ENCODE results near the gene DIS3L2. TPM values are rescaled to one million over a fixed set of nuclear protein-coding genes. Genes with fewer than 3 reads are reported as not detected.

Gene DIS3L2
- total RNA-seq, 2 donors from 2014 or later: 38.8 to 76.0 TPM

DNA sequence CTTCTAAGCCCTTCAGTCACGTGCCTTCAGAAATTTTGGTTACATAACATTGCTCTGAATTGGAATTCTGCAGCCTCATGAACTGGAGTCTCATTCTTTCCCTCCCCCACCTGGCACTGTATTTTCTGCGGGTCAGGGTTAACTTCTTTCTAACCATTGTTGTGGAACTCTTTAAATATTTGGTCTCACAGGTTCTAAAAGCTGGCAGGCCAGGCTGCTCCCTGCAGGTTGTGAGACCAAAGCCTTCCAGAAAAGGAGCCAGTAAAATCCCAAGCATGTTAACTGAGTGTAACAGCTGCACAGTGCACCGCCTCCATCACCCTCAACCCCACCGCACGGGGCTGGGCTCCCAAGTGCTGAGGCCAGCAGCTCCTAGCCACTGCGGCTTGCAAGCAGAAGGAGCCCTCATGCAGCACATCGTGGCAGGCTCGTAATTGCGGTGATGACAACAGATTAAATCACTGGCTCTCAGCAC lies 243.0 kb downstream of the DIS3L2 start:
- no peaks in the 10 kb centered on the region for H3K9me3 Mint-ChIP-seq
- no peak for ATAC-seq
- no peak for DNase-seq (ENCODE audit: low spot score)
- H3K36me3 Mint-ChIP-seq: peaks cover 7% of the 10 kb centered on the region
- no peak overlapping the region for H3K4me3 Mint-ChIP-seq
- peaks cover 4 to 7% of the 10 kb centered on the region in 2 donors for H3K4me1 Mint-ChIP-seq (ENCODE audit: low read depth in 2 of 2)
- no peak overlapping the region for H3K27ac Mint-ChIP-seq
- H3K27me3 Mint-ChIP-seq: no peaks in the 10 kb centered on the region

DNA sequence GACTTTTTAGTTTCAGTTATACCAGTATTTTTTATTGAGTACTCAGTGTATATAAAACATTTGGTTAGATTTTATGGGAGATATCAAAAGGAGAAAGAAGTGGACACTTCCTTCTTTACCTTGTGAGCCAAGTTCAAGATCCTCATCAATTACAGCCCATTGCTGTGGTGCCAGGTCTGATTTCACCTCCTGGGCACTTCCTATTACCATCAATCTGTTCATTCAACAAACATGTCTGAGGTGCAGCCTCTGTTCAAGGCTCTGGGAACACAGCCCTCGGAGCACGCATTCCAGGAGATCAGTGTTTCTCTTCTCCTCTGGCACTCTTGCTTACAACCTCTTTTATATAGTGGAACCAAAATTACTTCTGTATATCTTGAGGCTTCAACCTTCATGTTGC lies 245.7 kb downstream of the DIS3L2 start:
- ATAC-seq: no peak
- H3K36me3 Mint-ChIP-seq: peaks cover 4% of the 10 kb centered on the region
- H3K9me3 Mint-ChIP-seq: no peaks in the 10 kb centered on the region
- H3K27ac Mint-ChIP-seq: no peak overlapping the region
- no peak for DNase-seq (ENCODE audit: low spot score)
- H3K27me3 Mint-ChIP-seq: no peaks in the 10 kb centered on the region
- no peak overlapping the region for H3K4me3 Mint-ChIP-seq
- peaks cover 16 to 18% of the 10 kb centered on the region in 2 donors for H3K4me1 Mint-ChIP-seq (ENCODE audit: low read depth in 2 of 2)

DNA sequence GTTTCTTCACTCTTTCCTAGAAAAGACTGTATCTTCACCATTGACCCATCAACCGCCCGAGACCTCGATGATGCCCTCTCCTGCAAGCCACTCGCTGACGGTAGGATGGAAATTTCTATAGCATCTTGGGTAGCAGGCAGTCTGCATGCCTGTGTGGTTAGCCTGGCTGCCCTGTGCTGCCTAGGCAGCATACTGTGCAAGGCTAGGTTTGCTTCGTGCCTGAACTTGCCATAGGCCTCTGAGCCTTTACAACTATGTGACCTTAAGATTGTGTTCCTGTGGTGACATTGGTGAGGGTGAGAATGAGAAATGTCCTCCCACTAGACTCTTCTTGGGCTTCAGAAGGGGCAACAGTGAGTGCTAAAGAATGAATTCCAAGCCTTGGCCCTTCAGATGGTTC lies 248.8 kb downstream of the DIS3L2 start:
- Mint-ChIP-seq H3K4me3 (no peak overlapping the region), H3K4me1 (ENCODE audit: low read depth in 2 of 2) (peaks cover 20 to 27% of the 10 kb centered on the region in 2 donors), H3K36me3 (peaks cover 4% of the 10 kb centered on the region), H3K27me3 (no peaks in the 10 kb centered on the region), H3K27ac (no peak overlapping the region), H3K9me3 (no peaks in the 10 kb centered on the region)
- no peak for DNase-seq (ENCODE audit: low spot score)
- no peak for ATAC-seq

DNA sequence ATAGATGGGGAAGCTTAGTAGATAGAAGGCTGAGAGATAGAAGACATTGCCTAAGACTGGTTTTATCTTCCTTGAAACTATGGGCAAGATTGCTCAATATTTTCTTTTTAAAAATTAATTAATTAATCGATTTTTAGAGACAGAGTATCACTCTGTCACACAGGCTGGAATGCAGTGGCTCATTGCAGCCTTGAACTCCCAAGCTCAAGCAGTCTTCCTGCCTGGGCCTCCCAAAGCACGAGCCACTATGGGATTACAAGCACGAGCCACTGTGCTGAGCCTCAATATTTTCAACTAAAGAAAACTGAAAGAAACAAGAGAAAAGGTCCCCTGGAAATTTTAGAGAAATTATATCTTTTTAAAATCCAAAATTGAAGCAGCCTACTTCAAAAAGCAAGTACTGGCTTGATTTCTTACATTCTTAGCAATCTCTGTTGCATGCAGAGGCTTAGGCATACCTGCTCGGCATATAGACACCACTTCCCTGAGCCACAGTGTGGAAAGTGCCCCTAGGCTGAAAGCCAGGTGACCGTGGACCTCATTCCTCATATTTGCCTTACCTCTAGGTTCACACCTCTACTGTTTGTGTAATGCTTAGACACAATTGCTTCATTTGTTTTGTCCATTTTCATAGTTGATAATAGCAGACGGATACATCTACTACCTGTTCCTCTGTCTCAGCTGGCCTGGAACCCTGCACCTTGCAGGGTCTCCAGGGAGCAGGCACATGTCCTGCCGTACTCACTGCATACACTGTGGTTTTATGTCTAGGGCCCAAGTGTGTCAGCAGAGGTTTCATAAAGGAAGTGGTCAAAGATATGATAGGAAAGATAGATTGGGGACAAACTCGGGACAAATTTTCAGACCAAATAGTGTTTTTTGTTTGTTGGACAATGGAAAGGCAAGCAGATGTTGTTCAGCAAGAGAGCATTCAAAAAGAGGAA lies 250.5 kb downstream of the DIS3L2 start:
- H3K27me3 Mint-ChIP-seq: no peaks in the 10 kb centered on the region
- peaks cover 25 to 27% of the 10 kb centered on the region in 2 donors for H3K4me1 Mint-ChIP-seq (ENCODE audit: low read depth in 2 of 2)
- H3K4me3 Mint-ChIP-seq: no peak overlapping the region
- ATAC-seq (peak in 1 of 2 donors; percentile 62), DNase-seq (ENCODE audit: low spot score) (no peak)
- H3K9me3 Mint-ChIP-seq: no peaks in the 10 kb centered on the region
- peaks cover 4% of the 10 kb centered on the region for H3K36me3 Mint-ChIP-seq
- H3K27ac Mint-ChIP-seq: no peak overlapping the region

DNA sequence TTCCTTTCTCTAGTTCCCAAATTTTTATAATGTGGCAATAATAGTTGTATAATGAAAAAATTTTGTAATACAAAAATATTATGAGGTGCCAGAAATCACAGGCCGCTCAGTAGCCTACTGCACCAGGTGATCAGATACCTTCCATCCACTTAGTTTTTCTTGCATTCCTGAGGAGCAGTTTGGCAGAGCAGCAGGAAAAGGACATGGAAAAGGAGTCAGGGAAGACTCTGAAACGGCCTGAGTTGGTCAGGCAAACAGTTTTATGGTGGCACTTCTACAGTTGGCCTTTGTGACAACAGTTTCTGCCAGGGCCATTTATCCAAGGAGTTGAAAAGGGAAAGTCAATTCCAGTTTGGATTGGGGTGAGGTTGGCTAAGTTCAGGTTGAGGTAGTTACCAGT lies 251.7 kb downstream of the DIS3L2 start:
- no peaks in the 10 kb centered on the region for H3K27me3 Mint-ChIP-seq
- DNase-seq (ENCODE audit: low spot score) (no peak), ATAC-seq (no peak)
- no peaks in the 10 kb centered on the region for H3K9me3 Mint-ChIP-seq
- no peak overlapping the region for H3K27ac Mint-ChIP-seq
- no peak overlapping the region for H3K4me3 Mint-ChIP-seq
- H3K36me3 Mint-ChIP-seq: peaks cover 4% of the 10 kb centered on the region
- peaks cover 25 to 27% of the 10 kb centered on the region in 2 donors for H3K4me1 Mint-ChIP-seq (ENCODE audit: low read depth in 2 of 2)

DNA sequence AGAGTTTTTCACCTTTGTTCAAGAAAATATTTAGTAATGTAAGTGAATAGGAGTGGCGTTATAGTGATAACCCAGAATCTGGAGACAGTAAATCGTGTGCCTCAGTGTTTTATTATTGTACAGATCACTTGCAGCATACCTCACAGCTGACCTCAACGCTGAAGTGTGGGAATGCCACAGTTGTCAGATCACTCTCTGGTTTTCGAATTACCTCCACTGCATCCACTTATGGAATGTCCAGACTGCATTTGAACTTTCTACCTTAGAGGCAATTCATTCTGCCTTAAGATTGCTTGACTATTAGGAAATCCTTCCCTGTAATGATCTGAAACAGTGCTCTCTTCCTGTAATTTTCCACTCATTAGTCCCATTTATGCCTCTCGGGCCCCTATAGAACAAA lies 252.5 kb downstream of the DIS3L2 start:
- Mint-ChIP-seq H3K9me3 (no peaks in the 10 kb centered on the region), H3K27me3 (no peaks in the 10 kb centered on the region), H3K27ac (no peak overlapping the region), H3K4me3 (no peak overlapping the region), H3K36me3 (peaks cover 4% of the 10 kb centered on the region), H3K4me1 (ENCODE audit: low read depth in 2 of 2) (peaks cover 29 to 31% of the 10 kb centered on the region in 2 donors)
- DNase-seq (ENCODE audit: low spot score) (no peak), ATAC-seq (no peak)

DNA sequence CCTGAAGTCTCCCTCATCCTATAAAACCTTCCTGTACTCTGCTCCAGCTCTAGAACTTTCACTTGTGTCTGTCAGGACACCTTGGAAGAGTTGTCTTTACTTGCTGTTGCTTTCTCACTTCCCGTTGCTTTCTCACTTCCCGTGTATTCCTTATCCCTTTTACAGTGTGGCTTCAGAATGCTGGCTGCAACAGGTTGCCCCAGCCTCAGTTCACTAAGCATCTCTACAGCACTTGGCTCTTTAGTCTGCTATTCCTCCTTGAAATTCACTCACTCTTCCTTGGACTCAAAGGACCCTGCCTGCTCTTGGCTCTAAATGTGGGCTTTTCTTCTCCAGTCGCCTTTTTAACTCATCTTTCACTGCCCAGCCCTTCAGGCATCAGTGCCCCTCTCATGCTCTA lies 254.5 kb downstream of the DIS3L2 start:
- ATAC-seq (no peak), DNase-seq (ENCODE audit: low spot score) (no peak)
- Mint-ChIP-seq H3K36me3 (no peaks in the 10 kb centered on the region), H3K4me1 (ENCODE audit: low read depth in 2 of 2) (peaks cover 26 to 35% of the 10 kb centered on the region in 2 donors), H3K27ac (no peak overlapping the region), H3K4me3 (no peak overlapping the region), H3K9me3 (no peaks in the 10 kb centered on the region), H3K27me3 (no peaks in the 10 kb centered on the region)

DNA sequence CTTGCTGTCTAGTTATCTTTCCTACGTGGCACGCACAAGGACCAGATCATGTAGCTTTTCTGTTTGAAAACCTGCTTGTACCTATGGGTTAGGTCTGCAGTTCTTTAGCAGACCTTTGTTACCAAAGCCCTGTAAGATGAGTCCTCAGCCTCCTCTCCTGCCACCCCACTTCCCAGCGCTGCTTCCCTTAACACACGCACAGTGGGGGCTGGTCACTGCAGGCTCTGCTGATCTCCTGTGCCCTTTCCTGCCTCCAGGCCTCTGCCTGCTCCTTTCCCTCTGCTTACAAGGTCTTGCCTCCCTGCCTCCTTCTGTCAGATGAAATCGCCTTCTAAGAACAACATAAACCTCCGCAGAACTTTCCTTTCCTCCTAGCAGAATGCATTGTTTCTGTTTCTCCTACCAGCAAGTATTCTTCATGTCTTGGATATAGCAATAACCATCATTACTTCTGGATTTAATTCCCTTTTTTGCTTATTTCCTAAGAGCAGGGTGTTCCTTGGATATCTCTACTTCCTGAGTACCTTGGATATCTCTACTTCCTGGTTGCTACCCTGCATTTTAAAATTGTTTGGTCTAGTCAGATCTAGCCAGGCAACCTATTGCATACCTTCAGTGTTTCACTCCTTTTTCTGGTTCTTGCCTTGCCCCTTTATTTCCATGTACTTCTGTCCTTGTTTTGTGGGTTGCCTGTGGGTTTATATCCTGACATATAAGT lies 257.4 kb downstream of the DIS3L2 start:
- H3K9me3 Mint-ChIP-seq: no peaks in the 10 kb centered on the region

DNA sequence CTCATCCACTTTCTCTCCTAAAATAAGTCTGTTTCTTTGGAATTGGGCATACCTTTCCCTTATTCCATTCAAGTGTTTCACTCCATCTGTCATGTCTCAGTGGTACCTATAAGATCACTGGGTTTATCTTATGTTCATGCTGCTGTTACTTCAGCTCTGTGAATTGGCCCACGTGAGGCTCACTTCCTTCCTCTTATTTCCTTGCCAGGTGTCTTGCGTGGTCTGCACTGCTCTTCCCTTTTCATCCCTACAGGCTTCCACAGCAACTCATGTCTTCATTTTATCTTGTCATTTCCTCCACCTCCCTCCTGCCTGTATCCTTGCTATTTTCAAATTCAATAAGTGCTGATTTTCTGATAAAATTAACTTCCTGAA lies 258.0 kb downstream of the DIS3L2 start:
- Mint-ChIP-seq H3K36me3 (no peaks in the 10 kb centered on the region), H3K4me3 (no peak overlapping the region), H3K9me3 (no peaks in the 10 kb centered on the region), H3K4me1 (ENCODE audit: low read depth in 2 of 2) (peaks cover 12 to 18% of the 10 kb centered on the region in 2 donors), H3K27ac (no peak overlapping the region), H3K27me3 (no peaks in the 10 kb centered on the region)
- DNase-seq (ENCODE audit: low spot score): no peak
- no peak for ATAC-seq

More for the DNA sequence above, 257.4 kb downstream of the DIS3L2 start:
- Mint-ChIP-seq H3K27ac (no peak overlapping the region), H3K4me3 (no peak overlapping the region), H3K4me1 (ENCODE audit: low read depth in 2 of 2) (peaks cover 12 to 18% of the 10 kb centered on the region in 2 donors), H3K27me3 (no peaks in the 10 kb centered on the region), H3K36me3 (no peaks in the 10 kb centered on the region)
- DNase-seq (ENCODE audit: low spot score) (no peak), ATAC-seq (no peak)

DNA sequence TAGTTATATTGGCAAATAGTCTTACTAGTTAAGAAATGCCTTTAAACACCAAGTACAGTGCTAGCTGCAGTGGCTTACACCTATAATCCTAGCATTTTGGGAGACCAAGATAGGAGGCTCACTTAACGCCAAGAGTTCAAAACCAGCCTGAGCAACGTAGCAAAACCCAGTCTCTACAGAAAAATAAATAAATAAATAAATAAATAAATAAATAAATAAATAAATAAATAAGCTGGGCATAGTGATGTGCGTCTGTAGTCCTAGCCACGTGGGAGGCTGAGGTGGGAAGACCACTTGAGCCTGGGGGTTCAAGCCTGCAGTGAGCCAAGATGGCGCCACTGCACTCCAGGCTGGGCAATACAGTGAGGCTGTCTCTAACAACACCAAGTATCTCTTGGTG lies 258.4 kb downstream of the DIS3L2 start:
- ATAC-seq: no peak
- no peak for DNase-seq (ENCODE audit: low spot score)
- no peak overlapping the region for H3K27ac Mint-ChIP-seq
- H3K36me3 Mint-ChIP-seq: no peaks in the 10 kb centered on the region
- H3K27me3 Mint-ChIP-seq: no peaks in the 10 kb centered on the region
- no peaks in the 10 kb centered on the region for H3K9me3 Mint-ChIP-seq
- H3K4me1 Mint-ChIP-seq (ENCODE audit: low read depth in 2 of 2): peaks cover 12 to 18% of the 10 kb centered on the region in 2 donors
- H3K4me3 Mint-ChIP-seq: no peak overlapping the region

DNA sequence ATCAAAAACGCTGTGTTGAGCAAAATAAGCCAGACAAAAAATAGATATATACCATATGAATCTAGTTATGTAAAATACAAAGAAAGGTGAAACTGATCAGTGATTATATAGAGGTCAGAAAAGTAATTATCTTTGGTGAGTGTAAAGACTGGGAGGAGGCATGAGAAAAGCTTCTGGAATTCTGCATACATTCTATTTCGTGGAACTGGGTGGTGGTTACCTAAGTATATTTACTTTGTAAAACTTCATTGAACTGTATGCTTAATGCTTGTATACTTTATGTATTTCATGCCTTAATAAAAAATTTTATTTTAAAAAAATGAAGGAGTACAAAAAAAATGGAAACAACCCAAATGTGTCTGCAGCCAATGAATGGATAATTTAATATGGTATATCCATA lies 263.9 kb downstream of the DIS3L2 start:
- no peak for DNase-seq (ENCODE audit: low spot score)
- no peak for ATAC-seq
- H3K4me3 Mint-ChIP-seq: no peak overlapping the region
- H3K27me3 Mint-ChIP-seq: no peaks in the 10 kb centered on the region
- H3K4me1 Mint-ChIP-seq (ENCODE audit: low read depth in 2 of 2): no peaks in the 10 kb centered on the region
- no peak overlapping the region for H3K27ac Mint-ChIP-seq
- no peaks in the 10 kb centered on the region for H3K36me3 Mint-ChIP-seq
- H3K9me3 Mint-ChIP-seq: no peaks in the 10 kb centered on the region

DNA sequence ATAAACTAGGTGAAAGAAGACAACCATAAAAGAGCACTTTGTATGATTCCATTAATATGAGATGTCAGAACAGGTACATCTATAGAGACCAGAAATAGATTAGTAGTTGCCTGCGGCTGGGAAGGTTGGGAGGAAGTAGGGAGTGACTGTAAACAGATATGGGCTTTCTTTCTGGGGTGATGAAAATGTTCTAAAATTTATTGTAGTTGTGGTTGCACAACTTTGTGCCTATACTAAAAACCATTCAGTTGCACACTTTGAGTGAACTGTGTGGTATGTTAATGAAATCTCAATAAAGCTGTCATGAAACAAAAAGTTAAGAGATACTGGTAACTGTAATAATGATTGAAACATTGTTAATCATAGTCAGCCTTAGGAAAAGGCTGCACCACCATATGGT lies 264.4 kb downstream of the DIS3L2 start:
- H3K4me1 Mint-ChIP-seq (ENCODE audit: low read depth in 2 of 2): no peaks in the 10 kb centered on the region
- DNase-seq (ENCODE audit: low spot score): no peak
- no peaks in the 10 kb centered on the region for H3K27me3 Mint-ChIP-seq
- no peak overlapping the region for H3K27ac Mint-ChIP-seq
- no peak overlapping the region for H3K4me3 Mint-ChIP-seq
- no peaks in the 10 kb centered on the region for H3K36me3 Mint-ChIP-seq
- ATAC-seq: no peak
- H3K9me3 Mint-ChIP-seq: no peaks in the 10 kb centered on the region

DNA sequence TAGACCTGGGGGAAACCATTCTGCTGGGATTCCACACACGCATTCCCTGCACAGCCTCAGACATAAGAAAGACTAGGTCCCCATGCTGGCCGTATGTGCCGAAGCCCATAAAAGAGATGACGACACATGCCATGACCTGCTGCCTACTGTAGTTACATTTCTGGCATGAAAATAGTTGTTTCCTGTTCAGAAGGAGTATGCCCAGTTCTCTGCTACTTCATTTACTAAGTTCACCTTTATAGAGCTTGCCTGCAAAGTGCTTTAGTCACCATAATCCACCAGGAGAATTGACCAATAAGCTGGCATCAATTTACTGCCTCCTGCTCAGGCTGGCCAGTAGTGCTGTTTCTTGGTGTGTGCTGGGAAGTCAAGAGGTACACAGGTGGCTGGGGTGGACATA lies 266.8 kb downstream of the DIS3L2 start:
- H3K9me3 Mint-ChIP-seq: no peaks in the 10 kb centered on the region
- H3K36me3 Mint-ChIP-seq: no peaks in the 10 kb centered on the region
- ATAC-seq: no peak
- H3K27ac Mint-ChIP-seq: no peak overlapping the region
- no peak overlapping the region for H3K4me3 Mint-ChIP-seq
- no peak for DNase-seq (ENCODE audit: low spot score)
- H3K4me1 Mint-ChIP-seq (ENCODE audit: low read depth in 2 of 2): peaks cover 13 to 14% of the 10 kb centered on the region in 2 donors
- no peaks in the 10 kb centered on the region for H3K27me3 Mint-ChIP-seq

Data from natural killer cell treated with Interleukin-12 subunit alpha and Interleukin-12 subunit beta and Interleukin-15 and Interleukin-18, amount 100 ng/mL, for 72 hours (primary cell).